Stimulated activated CD8-positive, alpha-beta memory T cell treated with anti-CD3 and anti-CD28 coated beads, Interleukin-12 subunit alpha, Interleukin-12 subunit beta, amount 100 ng/mL, for 1 hour (primary cell): Measurements from ENCODE around the gene INPP4B.

Experiments
- DNase-seq: peaks from one replicate; pipeline ENCODE4 v3.0.0-alpha.2; 2020; ENCODE audit warnings: low read depth

The INPP4B gene

GRCh38 chr4:142287371-142287770 lies 558.7 kb downstream of the INPP4B start:
- no peak for DNase-seq

- no peak for DNase-seq
Measured at GRCh38 chr4:142285222-142285583, 560.9 kb downstream of the INPP4B start.

- no peak for DNase-seq
Measured at GRCh38 chr4:142284402-142285221, 561.5 kb downstream of the INPP4B start.

- no peak for DNase-seq
Measured at GRCh38 chr4:142282870-142283431, 563.1 kb downstream of the INPP4B start.

GRCh38 chr4:142281999-142282398 lies 564.1 kb downstream of the INPP4B start:
- DNase-seq = no peak

GRCh38 chr4:142278663-142279062 lies 567.4 kb downstream of the INPP4B start:
- no peak for DNase-seq

- no peak for DNase-seq
Measured at GRCh38 chr4:142278171-142278570, 567.9 kb downstream of the INPP4B start.

GRCh38 chr4:142274137-142274536 lies 572.0 kb downstream of the INPP4B start:
- DNase-seq = no peak

- DNase-seq = no peak
Measured at GRCh38 chr4:142272452-142272851, 573.6 kb downstream of the INPP4B start.

GRCh38 chr4:142271832-142272231 lies 574.3 kb downstream of the INPP4B start:
- no peak for DNase-seq

- DNase-seq = no peak
Measured at GRCh38 chr4:142267101-142267500, 579.0 kb downstream of the INPP4B start.

GRCh38 chr4:142265946-142266345 lies 580.2 kb downstream of the INPP4B start:
- DNase-seq = no peak

- no peak for DNase-seq
Measured at GRCh38 chr4:142265536-142265935, 580.6 kb downstream of the INPP4B start.

- no peak for DNase-seq
Measured at GRCh38 chr4:142264961-142265360, 581.1 kb downstream of the INPP4B start.

- no peak for DNase-seq
Measured at GRCh38 chr4:142262956-142263355, 583.1 kb downstream of the INPP4B start.

- no peak for DNase-seq
Measured at GRCh38 chr4:142248946-142249345, 597.2 kb downstream of the INPP4B start.

- DNase-seq = no peak
Measured at GRCh38 chr4:142243255-142243654, 602.8 kb downstream of the INPP4B start.

- DNase-seq = no peak
Measured at GRCh38 chr4:142242156-142242555, 603.9 kb downstream of the INPP4B start.

GRCh38 chr4:142238589-142238988 lies 607.5 kb downstream of the INPP4B start:
- no peak for DNase-seq

- DNase-seq = no peak
Measured at GRCh38 chr4:142236268-142236667, 609.8 kb downstream of the INPP4B start.

- DNase-seq = no peak
Measured at GRCh38 chr4:142231787-142232186, 614.3 kb downstream of the INPP4B start.

GRCh38 chr4:142230991-142231390 lies 615.1 kb downstream of the INPP4B start:
- DNase-seq = no peak

GRCh38 chr4:142226014-142226413 lies 620.1 kb downstream of the INPP4B start:
- DNase-seq = no peak

GRCh38 chr4:142222127-142222526 lies 624.0 kb downstream of the INPP4B start:
- DNase-seq = no peak
